ENCODE measurements around the gene MKNK1. TPM values are rescaled to one million over a fixed set of nuclear protein-coding genes. Genes with fewer than 3 reads are reported as not detected.

Gene MKNK1
- total RNA-seq, 1 experiment from 2014 or later, result 12.9 TPM

- H3K27me3 Mint-ChIP-seq (ENCODE audit: low read depth), result no peaks in the 10 kb centered on the region
- Histone ChIP-seq H2BK20ac (ENCODE audit: low read depth, low read length, poor library complexity, severe bottlenecking) (no peak overlapping the region), H2BK12ac (ENCODE audit: insufficient read length, low read depth, low read length) (no peak overlapping the region), H4K8ac (replicated peaks; ENCODE audit: insufficient read length, low read depth, low read length) (no peak overlapping the region), H3T11ph (ENCODE audit: low read length) (no peak overlapping the region), H3K9ac (ENCODE audit: extremely low read depth, insufficient read length, low read length) (no peak overlapping the region), H2AK5ac (ENCODE audit: insufficient read length, low read length) (no peak overlapping the region), H2AFZ (ENCODE audit: low read length) (no peak overlapping the region), H3K18ac (ENCODE audit: insufficient read length, low read depth, low read length) (no peak overlapping the region), H3K14ac (ENCODE audit: insufficient read depth, low read length) (no peak overlapping the region), H2BK5ac (ENCODE audit: insufficient read length, low read length) (no peak overlapping the region), H2BK120ac (ENCODE audit: low read depth, low read length, poor library complexity, severe bottlenecking) (no peak overlapping the region), H3K27me3 (ENCODE audit: insufficient read depth, low read length) (no peaks in the 10 kb centered on the region), H3K79me1 (ENCODE audit: insufficient read depth, low read depth, low read length, poor library complexity, severe bottlenecking) (no peaks in the 10 kb centered on the region), H3K79me2 (ENCODE audit: insufficient read depth, low read length) (no peaks in the 10 kb centered on the region), H3K4me2 (ENCODE audit: insufficient read depth, insufficient read length, low read length) (no peak overlapping the region), H2BK15ac (ENCODE audit: low read depth, low read length) (no peak overlapping the region), H3K23me2 (ENCODE audit: insufficient read length, low read depth, low read length, poor library complexity, severe bottlenecking) (no peaks in the 10 kb centered on the region), H3K23ac (ENCODE audit: insufficient read length, low read depth, low read length) (no peak overlapping the region), H4K91ac (ENCODE audit: insufficient read length, low read depth, low read length) (no peak overlapping the region), H3K9me3 (ENCODE audit: control insufficient read depth, low read depth, low read length) (no peaks in the 10 kb centered on the region), H3K27ac (ENCODE audit: insufficient read length, low read depth, low read length) (no peak overlapping the region), H4K5ac (ENCODE audit: insufficient read length, low read depth, low read length) (no peak overlapping the region), H4K20me1 (ENCODE audit: control insufficient read depth, insufficient read depth, insufficient read length) (no peaks in the 10 kb centered on the region), H3K4ac (ENCODE audit: low read depth, low read length) (no peak overlapping the region), H3K56ac (ENCODE audit: insufficient read length, low read depth, low read length) (no peak overlapping the region), H3K4me1 (ENCODE audit: insufficient read depth, low read length) (no peaks in the 10 kb centered on the region)
- no peak overlapping the region for H3K4me3 Mint-ChIP-seq
- no peaks in the 10 kb centered on the region for H3K9me3 Mint-ChIP-seq
- peaks cover 2 to 24% (median 21%) of the 10 kb centered on the region in 3 experiments; a peak in 6 of 7 replicates for H3K36me3 Mint-ChIP-seq (ENCODE audit: insufficient read depth in 1 of 3, low read depth in 3 of 3)
- DNase-seq, result no peak
- TF ChIP-seq CTCF (conservative IDR thresholded peaks at IDR 0.05), result no peak
- H3K27ac Mint-ChIP-seq, result no peak overlapping the region
- H3K4me1 Mint-ChIP-seq, result no peaks in the 10 kb centered on the region
Measured at GRCh38 chr1:46638921-46639320, 34.9 kb upstream of the MKNK1 start.

Data from H9 (cell line).